ENCODE data around the gene GATAD1.

DNA sequence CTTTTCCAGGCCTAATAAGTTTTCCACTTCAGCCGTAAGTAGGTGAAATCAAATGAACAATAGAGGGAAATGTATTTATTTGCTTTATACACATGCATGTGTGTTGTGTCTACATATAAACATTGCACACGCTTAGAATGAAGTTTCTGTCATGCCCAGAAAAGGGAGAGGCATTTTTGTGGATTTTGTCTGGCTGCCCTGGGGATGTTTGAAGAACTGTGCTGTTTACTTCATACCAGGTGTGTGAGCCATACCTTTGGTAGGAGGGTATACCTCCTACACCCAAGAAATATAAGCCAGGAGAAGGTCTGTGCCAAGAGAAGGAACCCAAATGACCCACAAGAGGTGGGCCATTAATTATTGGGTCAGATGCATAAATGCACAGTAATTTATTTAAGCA is 12.8 kb downstream of the GATAD1 start:
- TF ChIP-seq EZH2phosphoT487 (IDR thresholded peaks at IDR 0.05; ENCODE audit: unreplicated experiment) (no peak), ZNF114 (CRISPR knock-in tag; IDR thresholded peaks at IDR 0.05) (no peak)
- TF ChIP-seq, protein P1, sequence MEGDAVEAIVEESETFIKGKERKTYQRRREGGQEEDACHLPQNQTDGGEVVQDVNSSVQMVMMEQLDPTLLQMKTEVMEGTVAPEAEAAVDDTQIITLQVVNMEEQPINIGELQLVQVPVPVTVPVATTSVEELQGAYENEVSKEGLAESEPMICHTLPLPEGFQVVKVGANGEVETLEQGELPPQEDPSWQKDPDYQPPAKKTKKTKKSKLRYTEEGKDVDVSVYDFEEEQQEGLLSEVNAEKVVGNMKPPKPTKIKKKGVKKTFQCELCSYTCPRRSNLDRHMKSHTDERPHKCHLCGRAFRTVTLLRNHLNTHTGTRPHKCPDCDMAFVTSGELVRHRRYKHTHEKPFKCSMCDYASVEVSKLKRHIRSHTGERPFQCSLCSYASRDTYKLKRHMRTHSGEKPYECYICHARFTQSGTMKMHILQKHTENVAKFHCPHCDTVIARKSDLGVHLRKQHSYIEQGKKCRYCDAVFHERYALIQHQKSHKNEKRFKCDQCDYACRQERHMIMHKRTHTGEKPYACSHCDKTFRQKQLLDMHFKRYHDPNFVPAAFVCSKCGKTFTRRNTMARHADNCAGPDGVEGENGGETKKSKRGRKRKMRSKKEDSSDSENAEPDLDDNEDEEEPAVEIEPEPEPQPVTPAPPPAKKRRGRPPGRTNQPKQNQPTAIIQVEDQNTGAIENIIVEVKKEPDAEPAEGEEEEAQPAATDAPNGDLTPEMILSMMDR (conservative IDR thresholded peaks at IDR 0.05; ENCODE audit: low read depth in 2 of 2): no peak

Data from GM23338 (cell line).